Progenitor cell of endocrine pancreas (in vitro differentiated cells): Measurements from ENCODE around the gene KEAP1. TPM values are rescaled to one million over a fixed set of nuclear protein-coding genes. Genes with fewer than 3 reads are reported as not detected.
"Not testable (repeated sequence)": the region's sequence is repeated elsewhere in the genome, so short reads cannot be mapped to it uniquely, and the experiment has no call there.

Experiments used
- DNase-seq: peaks from one replicate; pipeline ENCODE4 v3.0.0; 2021; ENCODE audit warnings: low spot score; ENCODE audit not compliant: unreplicated experiment
- H3K27ac Mint-ChIP-seq: 2 replicates; pipeline ENCODE4 v1.8.0; 2021; ENCODE audit warnings: mild to moderate bottlenecking, moderate library complexity, mixed read lengths
- H3K27me3 Mint-ChIP-seq: 2 replicates; pipeline ENCODE4 v1.8.0; 2021; ENCODE audit warnings: mixed read lengths
- H3K36me3 Mint-ChIP-seq: 2 replicates; pipeline ENCODE4 v1.8.0; 2022; ENCODE audit warnings: mixed read lengths; ENCODE audit not compliant: insufficient read depth
- H3K4me1 Mint-ChIP-seq: 2 replicates; pipeline ENCODE4 v1.8.0; 2021; ENCODE audit warnings: low read depth, mixed read lengths
- H3K4me3 Mint-ChIP-seq: 2 replicates; pipeline ENCODE4 v1.8.0; 2021; ENCODE audit warnings: low read depth, mild to moderate bottlenecking, moderate library complexity, mixed read lengths
- H3K9me3 Mint-ChIP-seq: 2 replicates; pipeline ENCODE4 v1.8.0; 2021; ENCODE audit warnings: low read depth, mixed read lengths
- total RNA-seq: library from RNA; stranded (reverse); gene quantifications from 2 replicates; pipeline ENCODE4 v1.2.1, GENCODE V29; 2021
- TF ChIP-seq, protein P1 (sequence below): fragments of 200-600 bp; sonication (generic); IDR thresholded peaks from one replicate; pipeline ENCODE4 v1.5.0; 2021; ENCODE audit warnings: antibody characterized with exemption, mild to moderate bottlenecking; ENCODE audit not compliant: unreplicated experiment

KEAP1 gene
- total RNA-seq, 1 donor from 2014 or later = 76.6 TPM

GRCh38 chr19:10535613-10536012 is 32.5 kb upstream of the KEAP1 start:
- Mint-ChIP-seq H3K4me3 (no peak overlapping the region), H3K4me1 (no peaks in the 10 kb centered on the region), H3K9me3 (no peaks in the 10 kb centered on the region), H3K27me3 (peaks cover 19% of the 10 kb centered on the region), H3K36me3 (no peaks in the 10 kb centered on the region), H3K27ac (no peak overlapping the region)
- DNase-seq = no peak
- TF ChIP-seq, protein P1, sequence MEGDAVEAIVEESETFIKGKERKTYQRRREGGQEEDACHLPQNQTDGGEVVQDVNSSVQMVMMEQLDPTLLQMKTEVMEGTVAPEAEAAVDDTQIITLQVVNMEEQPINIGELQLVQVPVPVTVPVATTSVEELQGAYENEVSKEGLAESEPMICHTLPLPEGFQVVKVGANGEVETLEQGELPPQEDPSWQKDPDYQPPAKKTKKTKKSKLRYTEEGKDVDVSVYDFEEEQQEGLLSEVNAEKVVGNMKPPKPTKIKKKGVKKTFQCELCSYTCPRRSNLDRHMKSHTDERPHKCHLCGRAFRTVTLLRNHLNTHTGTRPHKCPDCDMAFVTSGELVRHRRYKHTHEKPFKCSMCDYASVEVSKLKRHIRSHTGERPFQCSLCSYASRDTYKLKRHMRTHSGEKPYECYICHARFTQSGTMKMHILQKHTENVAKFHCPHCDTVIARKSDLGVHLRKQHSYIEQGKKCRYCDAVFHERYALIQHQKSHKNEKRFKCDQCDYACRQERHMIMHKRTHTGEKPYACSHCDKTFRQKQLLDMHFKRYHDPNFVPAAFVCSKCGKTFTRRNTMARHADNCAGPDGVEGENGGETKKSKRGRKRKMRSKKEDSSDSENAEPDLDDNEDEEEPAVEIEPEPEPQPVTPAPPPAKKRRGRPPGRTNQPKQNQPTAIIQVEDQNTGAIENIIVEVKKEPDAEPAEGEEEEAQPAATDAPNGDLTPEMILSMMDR = no peak

DNA sequence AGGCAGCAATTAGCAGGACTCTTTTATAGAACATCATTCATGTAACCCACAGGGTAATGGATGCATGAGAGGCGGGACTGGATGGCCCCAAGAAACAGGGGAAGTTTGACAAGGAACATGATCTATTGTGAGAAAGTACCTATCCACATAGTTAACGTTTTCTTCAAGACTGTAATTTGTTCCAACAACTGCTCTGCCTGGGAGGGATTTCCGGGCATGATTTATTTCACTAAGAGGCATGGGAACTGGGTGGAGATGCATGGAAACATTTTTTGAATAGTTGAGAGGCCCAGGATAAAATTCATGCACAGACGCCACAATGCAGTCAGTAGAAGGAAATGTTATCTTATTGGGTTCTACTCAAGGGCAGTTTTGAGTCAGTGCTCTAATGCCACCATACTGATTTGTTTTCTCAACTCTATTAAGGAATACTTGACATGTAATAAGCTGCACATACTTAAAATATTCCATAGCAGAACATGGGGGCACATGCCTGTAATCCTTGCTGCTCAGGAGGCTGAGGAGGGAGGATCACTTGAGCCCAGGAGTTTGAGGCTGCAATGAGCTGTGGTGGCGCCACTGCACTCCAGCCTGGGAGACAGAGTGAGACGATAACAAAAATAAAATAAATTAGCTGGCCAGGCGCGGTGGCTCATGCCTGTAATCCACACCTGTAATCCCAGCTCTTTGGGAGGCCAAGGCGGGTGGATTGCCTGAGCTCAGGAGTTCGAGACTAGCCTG is 30.7 kb upstream of the KEAP1 start:
- no peaks in the 10 kb centered on the region for H3K9me3 Mint-ChIP-seq
- H3K4me3 Mint-ChIP-seq = no peak overlapping the region
- no peak for DNase-seq
- H3K27ac Mint-ChIP-seq = no peak overlapping the region
- no peaks in the 10 kb centered on the region for H3K36me3 Mint-ChIP-seq
- H3K4me1 Mint-ChIP-seq = no peaks in the 10 kb centered on the region
- TF ChIP-seq, protein P1 = no peak
- H3K27me3 Mint-ChIP-seq = peaks cover 17% of the 10 kb centered on the region

DNA sequence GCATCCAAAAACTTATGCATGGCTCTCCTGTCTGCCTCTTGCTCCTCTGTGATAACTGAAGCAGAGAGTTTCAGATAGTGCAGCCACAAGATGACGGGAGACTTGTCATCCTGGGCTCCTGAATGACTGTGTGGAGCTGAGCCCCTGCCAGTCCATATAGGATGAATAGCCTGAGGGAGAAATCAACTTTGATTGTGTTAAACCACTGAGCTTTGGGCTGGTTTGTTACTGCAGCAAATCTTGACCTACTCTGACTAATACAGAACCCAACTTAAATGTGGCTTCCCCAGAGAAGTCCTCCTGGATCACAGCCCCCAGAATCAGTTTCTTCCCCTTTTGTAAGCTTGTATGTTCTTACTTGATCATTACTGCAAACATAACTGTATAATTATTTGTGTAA is 29.3 kb upstream of the KEAP1 start:
- Mint-ChIP-seq H3K4me1 (no peaks in the 10 kb centered on the region), H3K4me3 (no peak overlapping the region), H3K27me3 (peaks cover 10% of the 10 kb centered on the region), H3K36me3 (no peaks in the 10 kb centered on the region), H3K9me3 (no peaks in the 10 kb centered on the region), H3K27ac (no peak overlapping the region)
- DNase-seq = no peak
- TF ChIP-seq, protein P1 = no peak

DNA sequence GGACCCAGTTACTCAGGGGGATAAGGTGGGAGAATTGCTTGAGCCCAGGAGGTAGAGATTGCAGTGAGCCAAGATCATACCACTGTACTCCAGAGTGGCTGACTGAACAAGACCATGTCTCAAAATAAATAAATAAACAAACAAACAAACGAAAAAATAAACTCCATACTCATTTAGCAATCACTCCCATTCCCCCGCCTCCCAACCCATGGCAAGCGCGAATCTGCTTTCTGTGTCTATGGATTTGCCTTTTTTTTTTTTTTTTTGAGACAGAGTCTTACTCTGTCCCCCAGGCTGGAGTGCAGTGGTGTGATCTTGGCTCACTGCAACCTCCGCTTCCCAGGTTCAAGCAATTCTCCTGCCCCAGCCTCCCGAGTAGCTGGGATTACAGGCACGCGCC is 23.7 kb upstream of the KEAP1 start:
- not testable (repeated sequence) for H3K4me1 Mint-ChIP-seq, H3K27ac Mint-ChIP-seq, H3K36me3 Mint-ChIP-seq, H3K27me3 Mint-ChIP-seq, DNase-seq, H3K4me3 Mint-ChIP-seq, H3K9me3 Mint-ChIP-seq

- Mint-ChIP-seq H3K9me3 (no peaks in the 10 kb centered on the region), H3K4me1 (no peaks in the 10 kb centered on the region), H3K4me3 (no peak overlapping the region), H3K36me3 (no peaks in the 10 kb centered on the region), H3K27ac (no peak overlapping the region), H3K27me3 (no peaks in the 10 kb centered on the region)
- TF ChIP-seq, protein P1 = no peak
- no peak for DNase-seq
Measured at GRCh38 chr19:10525636-10526035, 22.5 kb upstream of the KEAP1 start.

GRCh38 chr19:10523135-10523636 is 20.0 kb upstream of the KEAP1 start:
- Mint-ChIP-seq H3K4me1 (peaks cover 2% of the 10 kb centered on the region), H3K9me3 (no peaks in the 10 kb centered on the region), H3K27me3 (peaks cover 20% of the 10 kb centered on the region), H3K36me3 (no peaks in the 10 kb centered on the region), H3K4me3 (no peak overlapping the region), H3K27ac (no peak overlapping the region)
- TF ChIP-seq, protein P1 = no peak
- DNase-seq = no peak
